GM18909 (cell line): ENCODE results near the gene IFT88.

Experiments
- ATAC-seq: cut with Tn5 transposase; IDR thresholded peaks from one replicate; pipeline ENCODE4 v1.9.1; 2021; ENCODE audit warnings: mild to moderate bottlenecking; ENCODE audit not compliant: unreplicated experiment, poor library complexity

Gene IFT88

GRCh38 chr13:20566898-20567874, at the start of gene IFT88:
Gene IFT88 (plus strand): TSS chr13:20567157. CDS start chr13:20574386, 7,229 bp downstream.
- peak; percentile 86 for ATAC-seq

- no peak for ATAC-seq
Measured at GRCh38 chr13:20518660-20519100, 48.3 kb upstream of the IFT88 start.

- ATAC-seq, result no peak
Measured at GRCh38 chr13:20519875-20520274, 47.1 kb upstream of the IFT88 start.

- no peak for ATAC-seq
Measured at GRCh38 chr13:20521364-20522115, 45.4 kb upstream of the IFT88 start.

GRCh38 chr13:20525144-20525600, 41.8 kb upstream of the IFT88 start:
- ATAC-seq, result peak; percentile 9

- peak; percentile 77 for ATAC-seq
Measured at GRCh38 chr13:20525601-20526544, 41.1 kb upstream of the IFT88 start, which contains the start of gene CRYL1. Gene CRYL1 (minus strand): TSS chr13:20525857. CDS start chr13:20525794, 63 bp downstream.

- no peak for ATAC-seq
Measured at GRCh38 chr13:20526664-20527063, 40.3 kb upstream of the IFT88 start.

GRCh38 chr13:20528452-20528851, 38.5 kb upstream of the IFT88 start:
- peak; percentile 36 for ATAC-seq

- ATAC-seq, result no peak
Measured at GRCh38 chr13:20534038-20534608, 32.8 kb upstream of the IFT88 start.

GRCh38 chr13:20536992-20537391, 30.0 kb upstream of the IFT88 start:
- ATAC-seq, result no peak

GRCh38 chr13:20544201-20544923, 22.6 kb upstream of the IFT88 start:
- ATAC-seq, result no peak

- ATAC-seq, result peak; percentile 73
Measured at GRCh38 chr13:20546556-20546955, 20.4 kb upstream of the IFT88 start.

- ATAC-seq, result no peak
Measured at GRCh38 chr13:20547479-20547908, 19.5 kb upstream of the IFT88 start.

- no peak for ATAC-seq
Measured at GRCh38 chr13:20550799-20551198, 16.2 kb upstream of the IFT88 start.

GRCh38 chr13:20553311-20553710, 13.6 kb upstream of the IFT88 start:
- no peak for ATAC-seq

GRCh38 chr13:20558982-20559381, 8.0 kb upstream of the IFT88 start:
- ATAC-seq, result no peak

- ATAC-seq, result no peak
Measured at GRCh38 chr13:20559659-20560356, 7.1 kb upstream of the IFT88 start.

GRCh38 chr13:20561741-20562140, 5.2 kb upstream of the IFT88 start:
- no peak for ATAC-seq
